Peyer's patch (tissue), 4 donors: ENCODE measurements around the gene WIPF2. TPM values are rescaled to one million over a fixed set of nuclear protein-coding genes. Genes with fewer than 3 reads are reported as not detected.

Source experiments
- DNase-seq, 3 donors: peaks; one replicate each; pipeline ENCODE4 v3.0.0-alpha.2; 2017 to 2019
- H3K27ac ChIP-seq, 4 donors: fragments of 200-600 bp; sonication (generic); one replicate each; pipeline ENCODE4 v1.5.1; 2016 to 2019
- H3K27me3 ChIP-seq, 2 donors: fragments of 200-600 bp; sonication (generic); one replicate each; pipeline ENCODE4 v1.5.1; 2019
- H3K36me3 ChIP-seq, 3 donors: fragments of 200-600 bp; sonication (generic); one replicate each; pipeline ENCODE4 v1.5.1; 2016 to 2019
- H3K4me1 ChIP-seq, 4 donors: fragments of 200-600 bp; sonication (generic); one replicate each; pipeline ENCODE4 v1.5.1; 2016 to 2019
- H3K4me3 ChIP-seq, 4 donors: fragments of 200-600 bp; sonication (generic); 1 replicate in 3 of 4; 2 replicates in 1 of 4; pipeline ENCODE4 v1.5.1; 2016 to 2019; ENCODE audit warnings: mild to moderate bottlenecking in 1 of 4
- H3K9me3 ChIP-seq, 4 donors: fragments of 200-600 bp; sonication (generic); one replicate each; pipeline ENCODE4 v1.5.1; 2016 to 2019; ENCODE audit warnings: mild to moderate bottlenecking in 1 of 4
- POLR2A ChIP-seq, 2 donors: fragments of 450-650 bp; IDR thresholded peaks; one replicate each; pipeline ENCODE4 v1.5.1; 2017; ENCODE audit warnings: antibody characterized with exemption in 2 of 2, mild to moderate bottlenecking in 2 of 2, moderate library complexity in 2 of 2
- total RNA-seq, 4 donors: library from RNA; depleted of rRNA; stranded (reverse); fragments of >200 nt; gene quantifications; one replicate each; pipeline ENCODE4 v1.1.0, GENCODE V29; 2016
- TF ChIP-seq, protein P1 (sequence below), 6 experiments: fragments of 450-650 bp in 4 of 6; fragments of 200-600 bp in 2 of 6; sonication (generic) in 1 of 6; IDR thresholded peaks; one replicate each; pipeline ENCODE4 v1.5.1; 2017 to 2019; ENCODE audit warnings: antibody characterized with exemption in 6 of 6, mild to moderate bottlenecking in 3 of 6, moderate library complexity in 1 of 6

WIPF2 gene
- total RNA-seq, 4 donors from 2014 or later = 20.6 to 34.3 (median 26.8) TPM

GRCh38 chr17:40312131-40312731, 93.1 kb downstream of the WIPF2 start:
- H3K27ac ChIP-seq = peak overlapping the region in 2 of 4 donors; percentile 25 to 38
- peaks cover 11 to 89% (median 23%) of the 10 kb centered on the region in 4 donors for H3K4me1 ChIP-seq
- H3K27me3 ChIP-seq = no peaks in the 10 kb centered on the region
- peak in 1 of 3 donors; percentile 44 for DNase-seq
- TF ChIP-seq, protein P1, sequence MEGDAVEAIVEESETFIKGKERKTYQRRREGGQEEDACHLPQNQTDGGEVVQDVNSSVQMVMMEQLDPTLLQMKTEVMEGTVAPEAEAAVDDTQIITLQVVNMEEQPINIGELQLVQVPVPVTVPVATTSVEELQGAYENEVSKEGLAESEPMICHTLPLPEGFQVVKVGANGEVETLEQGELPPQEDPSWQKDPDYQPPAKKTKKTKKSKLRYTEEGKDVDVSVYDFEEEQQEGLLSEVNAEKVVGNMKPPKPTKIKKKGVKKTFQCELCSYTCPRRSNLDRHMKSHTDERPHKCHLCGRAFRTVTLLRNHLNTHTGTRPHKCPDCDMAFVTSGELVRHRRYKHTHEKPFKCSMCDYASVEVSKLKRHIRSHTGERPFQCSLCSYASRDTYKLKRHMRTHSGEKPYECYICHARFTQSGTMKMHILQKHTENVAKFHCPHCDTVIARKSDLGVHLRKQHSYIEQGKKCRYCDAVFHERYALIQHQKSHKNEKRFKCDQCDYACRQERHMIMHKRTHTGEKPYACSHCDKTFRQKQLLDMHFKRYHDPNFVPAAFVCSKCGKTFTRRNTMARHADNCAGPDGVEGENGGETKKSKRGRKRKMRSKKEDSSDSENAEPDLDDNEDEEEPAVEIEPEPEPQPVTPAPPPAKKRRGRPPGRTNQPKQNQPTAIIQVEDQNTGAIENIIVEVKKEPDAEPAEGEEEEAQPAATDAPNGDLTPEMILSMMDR (IDR thresholded peaks at IDR 0.05) = no peak
- H3K36me3 ChIP-seq = no peaks in the 10 kb centered on the region
- no peaks in the 10 kb centered on the region for H3K9me3 ChIP-seq
- no peak overlapping the region for H3K4me3 ChIP-seq

DNA sequence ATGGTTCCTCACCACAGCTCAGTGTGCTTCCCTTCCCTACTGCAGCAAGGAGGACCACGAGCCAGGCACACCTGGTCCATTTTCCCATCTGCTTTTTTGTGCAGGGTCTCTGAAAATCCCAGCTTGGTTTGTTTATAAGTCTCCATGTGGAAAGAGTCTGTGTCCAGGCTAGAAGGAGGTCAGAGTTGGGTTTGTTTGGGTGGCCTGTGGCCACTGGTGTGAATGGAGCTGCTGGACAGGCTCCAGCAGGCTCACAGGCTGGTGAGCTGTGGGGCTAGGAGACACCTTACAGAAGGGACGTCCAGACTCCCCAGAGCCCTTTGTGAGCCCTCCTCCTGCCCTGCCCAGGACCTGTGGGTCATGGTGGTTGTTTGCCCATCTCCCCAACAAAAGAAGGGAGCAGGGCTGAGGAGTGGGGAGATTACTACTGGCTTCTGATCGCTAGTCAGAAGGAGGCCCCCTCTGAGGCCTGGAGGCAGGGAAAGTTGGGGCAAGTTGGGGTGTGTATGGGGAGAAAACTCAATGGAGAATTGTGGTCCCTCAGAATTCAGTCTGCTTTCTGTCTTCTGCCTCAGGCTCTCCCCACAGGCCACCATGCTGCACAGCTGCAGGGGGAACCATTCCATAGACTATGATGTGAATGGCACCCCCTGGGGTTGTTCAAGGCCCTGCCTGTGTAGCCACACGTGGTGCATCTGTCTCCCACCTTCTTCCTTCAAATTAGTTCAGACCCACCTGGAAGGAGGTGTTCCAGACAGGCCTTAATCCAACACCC, 94.0 kb downstream of the WIPF2 start:
- Histone ChIP-seq H3K36me3 (no peaks in the 10 kb centered on the region), H3K4me1 (peaks cover 12 to 86% (median 18%) of the 10 kb centered on the region in 4 donors), H3K4me3 (no peak overlapping the region), H3K27ac (peak overlapping the region in 1 of 4 donors; percentile 25), H3K9me3 (no peaks in the 10 kb centered on the region), H3K27me3 (no peaks in the 10 kb centered on the region)
- peak in 1 of 3 donors; percentile 45 for DNase-seq
- TF ChIP-seq, protein P1 (IDR thresholded peaks at IDR 0.05) = no peak
- TF ChIP-seq POLR2A (IDR thresholded peaks at IDR 0.05) = no peak

- H3K4me1 ChIP-seq = peaks cover 8 to 81% (median 15%) of the 10 kb centered on the region in 4 donors
- TF ChIP-seq POLR2A (IDR thresholded peaks at IDR 0.05) = no peak
- TF ChIP-seq, protein P1 (IDR thresholded peaks at IDR 0.05) = no peak
- H3K9me3 ChIP-seq = no peaks in the 10 kb centered on the region
- H3K27me3 ChIP-seq = no peaks in the 10 kb centered on the region
- no peak overlapping the region for H3K4me3 ChIP-seq
- no peaks in the 10 kb centered on the region for H3K36me3 ChIP-seq
- DNase-seq = peak in 1 of 3 donors; percentile 49
- peak overlapping the region in 2 of 4 donors; percentile 2 to 53 for H3K27ac ChIP-seq
Measured at GRCh38 chr17:40313668-40314583, 94.8 kb downstream of the WIPF2 start.

GRCh38 chr17:40314584-40314956, 95.5 kb downstream of the WIPF2 start:
- no peaks in the 10 kb centered on the region for H3K9me3 ChIP-seq
- H3K27me3 ChIP-seq = no peaks in the 10 kb centered on the region
- TF ChIP-seq, protein P1 (IDR thresholded peaks at IDR 0.05) = no peak
- no peak for TF ChIP-seq POLR2A (IDR thresholded peaks at IDR 0.05)
- DNase-seq = peak; percentile 58 to 95 (median 93)
- peak overlapping the region in 2 of 4 donors; percentile 2 to 53 for H3K27ac ChIP-seq
- H3K4me3 ChIP-seq = no peak overlapping the region
- no peaks in the 10 kb centered on the region for H3K36me3 ChIP-seq
- peaks cover 8 to 83% (median 16%) of the 10 kb centered on the region in 4 donors for H3K4me1 ChIP-seq

DNA sequence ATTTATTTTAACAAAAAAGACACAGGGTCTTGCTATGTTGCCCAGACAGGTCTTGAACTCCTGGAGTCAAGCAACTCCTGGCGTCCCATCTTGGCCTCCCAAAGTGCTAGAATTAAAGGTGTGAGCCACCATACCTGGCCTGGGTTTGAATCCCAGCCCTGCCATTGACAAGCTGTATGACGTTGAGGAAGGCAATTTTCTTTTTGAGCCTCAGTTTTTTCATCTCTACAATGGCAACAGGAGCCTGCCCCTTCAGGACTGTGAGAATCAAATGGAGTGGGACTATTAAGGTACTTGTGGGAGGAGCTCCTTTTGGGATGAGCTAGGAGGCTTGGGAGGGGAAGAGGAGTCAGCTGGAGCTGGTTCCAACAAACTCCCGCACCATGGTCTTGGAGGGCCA, 96.1 kb downstream of the WIPF2 start:
- Histone ChIP-seq H3K27ac (peak overlapping the region in 2 of 4 donors; percentile 1 to 77), H3K9me3 (no peaks in the 10 kb centered on the region), H3K4me1 (peaks cover 8 to 83% (median 22%) of the 10 kb centered on the region in 4 donors), H3K27me3 (no peaks in the 10 kb centered on the region), H3K36me3 (no peaks in the 10 kb centered on the region), H3K4me3 (no peak overlapping the region)
- no peak for TF ChIP-seq POLR2A (IDR thresholded peaks at IDR 0.05)
- TF ChIP-seq, protein P1 (IDR thresholded peaks at IDR 0.05) = no peak
- DNase-seq = peak in 1 of 3 donors; percentile 23
